HG03025 (cell line): ENCODE results near the gene YIPF7.

ENCODE experiments used
- ATAC-seq: cut with Tn5 transposase; IDR thresholded peaks from one replicate; pipeline ENCODE4 v1.9.1; 2021; ENCODE audit warnings: mild to moderate bottlenecking, moderate library complexity; ENCODE audit not compliant: unreplicated experiment, low FRiP score

YIPF7 gene

GRCh38 chr4:44629280-44629866 lies 22.1 kb downstream of the YIPF7 start:
- ATAC-seq, result peak; percentile 87

- no peak for ATAC-seq
Observed at GRCh38 chr4:44623676-44624075, 27.7 kb downstream of the YIPF7 start.

- no peak for ATAC-seq
Observed at GRCh38 chr4:44616621-44617020, 34.8 kb downstream of the YIPF7 start.

- no peak for ATAC-seq
Observed at GRCh38 chr4:44583393-44583792, 68.0 kb downstream of the YIPF7 start.

GRCh38 chr4:44580231-44580630 lies 71.2 kb downstream of the YIPF7 start:
- no peak for ATAC-seq

- ATAC-seq, result no peak
Observed at GRCh38 chr4:44578954-44579353, 72.5 kb downstream of the YIPF7 start.
